ENCODE measurements around the gene SAV1.
"Not testable (repeated sequence)": the region's sequence is repeated elsewhere in the genome, so short reads cannot be mapped to it uniquely, and the experiment has no call there.

SAV1 gene

DNA sequence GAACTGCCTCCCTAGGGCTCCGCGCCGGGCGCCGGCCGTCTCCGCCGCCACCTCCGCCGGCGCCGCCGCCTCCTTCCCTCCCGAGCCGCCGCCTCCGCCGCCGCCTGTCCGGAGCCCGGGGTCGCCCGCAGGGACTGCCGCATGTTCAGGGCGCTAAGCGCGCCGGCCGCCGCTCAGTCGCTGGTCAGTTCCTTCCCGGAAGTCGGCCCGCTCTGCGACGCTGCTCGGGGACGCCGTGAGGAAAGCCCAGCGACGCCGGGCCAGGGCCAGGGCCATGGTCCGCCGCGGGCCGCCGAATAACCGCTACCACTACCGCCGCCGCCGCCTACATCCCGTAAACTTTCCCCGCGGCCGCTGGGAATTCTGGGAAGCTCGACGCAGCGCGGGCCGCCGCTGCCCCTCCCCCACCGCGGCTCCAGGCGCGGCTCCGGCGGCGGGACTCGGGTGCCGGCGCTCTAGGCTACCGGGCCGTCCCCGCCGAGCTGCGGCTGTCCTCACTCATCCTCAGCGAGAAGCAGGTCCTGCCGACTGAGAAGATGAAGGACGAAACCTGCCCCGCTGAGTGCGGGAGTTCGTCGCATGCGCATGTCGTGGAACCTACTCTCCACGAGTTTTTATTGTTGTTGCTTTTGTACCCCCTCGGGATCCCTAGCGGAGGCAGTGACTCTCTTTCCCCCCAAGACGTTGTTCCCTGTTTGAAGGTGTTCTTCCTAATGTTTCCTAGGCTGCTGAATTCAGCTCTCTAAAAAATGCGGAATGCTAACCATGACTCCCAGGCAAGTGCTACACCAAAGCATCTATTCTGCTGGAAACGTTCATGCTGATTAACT is at the start of gene SAV1:
Gene SAV1 (minus strand): TSS at position 311 of the 830 bp plus-strand sequence. CDS start 339 bp downstream, outside the sequence.
- peak; percentile 20 to 38 (median 35) for DNase-seq (ENCODE audit: low read depth in 3 of 3)

DNA sequence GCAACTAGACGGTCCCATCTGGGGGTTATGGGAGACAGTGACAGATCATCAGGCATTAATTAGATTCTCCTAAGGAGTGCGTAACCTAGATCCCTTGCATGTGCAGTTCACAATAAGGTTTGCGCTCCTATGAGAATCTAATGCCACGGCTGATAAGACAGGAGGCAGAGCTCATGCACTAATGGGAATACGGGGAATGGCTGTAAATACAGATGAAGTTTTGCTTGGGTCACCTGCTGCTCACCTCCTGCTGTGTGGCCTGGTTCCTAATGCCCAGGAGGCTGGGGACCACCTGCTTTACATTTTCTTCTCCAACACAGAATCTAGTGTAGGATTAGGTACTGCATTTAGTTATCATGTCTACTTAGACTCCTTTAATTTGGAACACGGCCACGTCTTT is 49.7 kb upstream of the SAV1 start:
- no peak for DNase-seq (ENCODE audit: low read depth in 3 of 3)

- DNase-seq (ENCODE audit: low read depth in 3 of 3): no peak
These were observed 46.5 kb upstream of the SAV1 start for GRCh38 chr14:50714450-50715073.

DNA sequence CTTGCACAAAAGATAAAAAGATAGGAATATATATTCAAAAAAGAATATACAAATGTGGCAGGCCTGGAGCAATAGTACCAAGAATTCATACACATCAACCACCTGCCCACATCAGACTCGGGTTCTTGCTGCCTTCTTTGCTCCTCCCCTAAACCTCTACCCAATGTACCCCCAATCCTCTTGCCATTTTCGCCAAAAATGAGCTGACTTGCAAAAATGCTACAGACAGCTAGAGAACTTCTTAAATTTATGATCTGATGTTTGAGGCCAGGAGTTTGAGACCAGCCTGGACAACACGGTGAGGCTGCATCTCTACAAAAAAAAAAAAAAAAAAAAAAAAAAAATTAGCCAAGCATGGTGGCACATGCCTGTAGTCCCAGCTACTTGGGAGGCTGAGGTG is 42.9 kb upstream of the SAV1 start:
- no peak for DNase-seq (ENCODE audit: low read depth in 3 of 3)

DNA sequence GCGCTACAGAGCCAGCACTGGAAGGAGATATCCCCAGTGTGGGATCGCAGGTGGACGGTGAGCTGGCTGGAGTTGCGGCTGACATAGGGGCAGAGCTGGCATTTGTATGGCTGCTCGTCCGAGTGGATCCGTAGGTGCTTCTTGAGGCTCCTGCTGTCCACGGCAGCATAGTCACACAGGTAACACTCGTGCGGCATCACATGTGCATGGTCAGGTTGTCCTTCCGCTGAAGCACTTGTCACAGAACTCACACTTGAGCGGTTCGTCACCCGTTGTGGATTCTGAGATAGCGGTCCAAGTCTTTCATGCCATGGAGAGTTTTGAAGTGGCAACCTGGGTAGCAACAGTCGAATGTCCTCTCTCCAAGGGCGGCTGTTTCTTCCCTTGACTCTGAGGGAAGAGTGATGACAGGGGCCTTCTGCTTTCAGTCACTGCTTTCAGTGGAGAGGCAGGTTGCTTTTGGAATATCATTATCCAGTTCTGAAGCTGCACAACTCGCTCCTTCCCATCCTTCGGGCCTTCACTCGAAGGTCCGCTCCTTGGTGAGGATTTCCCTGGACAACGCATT is 37.0 kb upstream of the SAV1 start:
- no peak for DNase-seq (ENCODE audit: low read depth in 3 of 3)

DNA sequence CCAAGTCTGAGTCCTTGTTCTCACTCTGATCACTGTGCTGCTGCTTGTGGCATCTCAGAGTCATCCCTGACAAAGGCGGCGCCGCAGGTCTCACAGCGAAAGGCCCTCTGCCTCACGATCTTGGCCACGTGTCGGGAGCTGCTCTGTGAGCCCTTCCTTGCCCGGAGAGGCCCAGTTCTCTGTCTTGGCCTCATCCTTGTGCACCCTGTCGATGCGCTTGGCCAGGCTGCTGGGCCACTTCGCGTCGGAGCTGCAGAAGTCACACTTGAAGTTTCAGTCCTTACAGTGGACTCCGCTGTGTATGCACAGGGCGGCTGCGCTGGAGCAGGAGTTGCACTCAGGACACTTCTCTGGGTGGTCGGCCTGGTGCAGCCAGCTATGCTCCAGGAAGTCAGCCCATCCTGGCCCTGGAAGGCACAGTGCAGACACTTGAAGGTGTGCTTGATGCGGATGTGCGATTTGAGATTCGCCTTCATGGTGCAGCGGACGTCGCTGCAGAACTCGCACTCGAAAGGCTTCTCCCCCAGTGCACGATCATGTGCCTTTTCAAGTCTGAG is 36.4 kb upstream of the SAV1 start:
- no peak for DNase-seq (ENCODE audit: low read depth in 3 of 3)

GRCh38 chr14:50697659-50698290 is 29.7 kb upstream of the SAV1 start:
- no peak for DNase-seq (ENCODE audit: low read depth in 3 of 3)

GRCh38 chr14:50694260-50694659 is 26.2 kb upstream of the SAV1 start:
- not testable (repeated sequence) for DNase-seq (ENCODE audit: low read depth in 3 of 3)

DNA sequence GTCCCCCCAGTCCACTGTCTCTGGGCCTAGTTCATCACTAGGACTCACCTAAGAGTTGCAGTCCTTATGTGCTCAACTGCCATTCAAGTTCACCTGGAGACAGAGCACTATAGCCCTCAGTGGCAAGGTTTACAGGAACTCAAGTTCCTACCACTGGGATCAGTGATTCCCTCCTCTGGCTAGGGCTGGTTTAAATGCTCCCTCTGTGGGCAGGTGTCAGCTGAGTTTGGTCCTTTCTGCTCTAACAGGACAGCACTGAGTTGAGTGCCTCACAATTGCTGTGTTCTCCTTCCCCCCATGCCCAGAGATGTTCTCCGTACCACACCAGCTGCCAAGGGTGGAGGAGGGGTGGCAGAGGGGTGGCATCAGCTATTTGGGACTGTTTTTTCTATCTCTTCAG is 20.8 kb upstream of the SAV1 start:
- DNase-seq (ENCODE audit: low read depth in 3 of 3): no peak

- DNase-seq (ENCODE audit: low read depth in 3 of 3): no peak
These were observed 11.6 kb upstream of the SAV1 start for GRCh38 chr14:50679674-50680073.

DNA sequence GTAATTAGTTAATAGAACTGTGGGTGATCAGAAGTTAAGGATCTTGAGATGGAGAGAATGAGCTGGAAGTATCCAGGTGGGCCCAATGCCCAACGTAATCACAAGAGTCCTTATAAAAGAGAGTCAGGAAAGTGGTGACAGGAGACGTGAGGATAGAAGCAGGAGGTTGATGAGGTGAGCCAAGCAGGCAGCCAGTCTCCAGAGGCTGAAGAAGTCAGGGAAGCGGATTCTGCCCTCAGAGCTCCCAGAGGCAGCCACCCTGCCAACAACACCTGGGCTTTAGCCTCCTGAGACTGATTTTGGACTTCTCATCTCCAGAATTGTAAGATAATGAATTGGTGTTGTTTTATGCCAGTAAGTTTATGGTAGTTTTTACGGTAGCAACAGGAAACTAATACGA is 10.1 kb upstream of the SAV1 start:
- DNase-seq (ENCODE audit: low read depth in 3 of 3): no peak

GRCh38 chr14:50677527-50678063 is 9.5 kb upstream of the SAV1 start:
- DNase-seq (ENCODE audit: low read depth in 3 of 3): no peak

DNA sequence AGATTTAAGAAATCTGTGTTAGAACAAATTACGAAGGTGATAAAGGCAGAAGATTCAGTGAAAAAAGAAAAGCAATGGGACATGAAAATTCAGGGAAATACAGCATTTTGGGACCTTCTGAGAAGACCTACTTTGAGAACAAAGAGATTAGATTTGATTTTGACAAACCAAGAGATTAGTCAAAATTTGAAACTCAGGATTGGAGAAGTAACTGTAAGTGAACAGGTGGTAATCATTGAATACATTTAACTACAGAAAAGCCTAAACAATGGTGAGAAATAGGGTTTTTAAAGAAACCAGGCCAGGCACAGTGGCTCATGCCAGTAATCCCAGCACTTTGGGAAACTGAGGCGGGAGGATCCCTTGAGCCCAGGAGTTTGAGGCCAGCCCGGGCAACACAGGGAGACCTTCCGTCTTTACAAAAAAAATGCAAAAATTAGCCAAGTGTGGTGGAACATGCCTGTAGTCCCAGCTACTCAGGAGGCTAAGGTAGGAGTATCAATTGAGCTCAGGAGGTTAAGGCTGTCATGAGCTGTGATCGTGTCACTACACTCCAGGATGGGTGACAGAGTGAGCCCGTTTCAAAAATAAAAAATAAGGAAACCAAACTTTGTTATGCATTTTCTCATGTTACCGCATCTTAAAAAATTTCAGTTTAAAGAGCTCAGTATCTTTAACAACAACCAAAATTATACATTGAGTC is 8.9 kb upstream of the SAV1 start:
- no peak for DNase-seq (ENCODE audit: low read depth in 3 of 3)

DNA sequence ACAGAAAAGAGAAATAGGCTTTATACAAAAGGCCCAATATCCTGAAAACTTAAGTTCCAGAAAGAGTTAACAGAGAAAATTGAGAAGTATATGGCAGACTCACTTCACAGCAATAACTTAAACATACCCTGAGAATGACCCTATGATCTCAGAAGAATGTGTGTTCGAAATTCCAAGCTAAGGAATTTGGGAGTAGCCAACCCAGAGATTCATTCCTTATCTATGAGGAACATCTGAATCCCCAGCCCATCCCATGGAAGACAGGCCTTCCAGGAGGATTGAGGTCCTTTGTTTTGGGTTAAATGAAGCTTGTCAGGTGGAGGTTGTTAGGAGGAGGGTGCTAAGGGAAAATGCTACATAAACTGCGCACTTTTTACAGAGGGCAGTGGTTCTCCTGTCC is 7.5 kb upstream of the SAV1 start:
- DNase-seq (ENCODE audit: low read depth in 3 of 3): no peak

DNA sequence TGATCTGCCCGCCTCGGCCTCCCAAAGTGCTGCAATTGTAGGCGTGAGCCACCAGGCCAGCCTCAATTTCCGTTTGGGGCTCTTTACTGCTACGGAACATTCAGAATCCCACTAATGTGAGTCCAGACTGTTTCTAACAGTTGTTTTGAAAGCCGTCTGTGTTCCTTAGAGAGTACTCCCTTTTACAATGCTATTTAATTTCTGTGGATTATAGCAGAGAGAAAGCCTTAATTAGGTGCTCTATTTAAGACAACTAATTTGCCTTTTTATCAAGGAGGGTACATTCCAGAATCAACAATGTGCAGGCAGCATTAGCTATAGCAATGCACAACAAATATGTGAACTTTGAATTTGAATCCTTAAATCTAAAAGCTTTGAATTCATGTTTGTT is 2.8 kb upstream of the SAV1 start:
- DNase-seq (ENCODE audit: low read depth in 3 of 3): no peak

- DNase-seq (ENCODE audit: low read depth in 3 of 3): no peak
These were observed 2.2 kb upstream of the SAV1 start for GRCh38 chr14:50670196-50670865.

- DNase-seq (ENCODE audit: low read depth in 3 of 3): no peak
These were observed 1.4 kb upstream of the SAV1 start for GRCh38 chr14:50669441-50669986.

- no peak for DNase-seq (ENCODE audit: low read depth in 3 of 3)
These were observed 679 bp upstream of the SAV1 start for GRCh38 chr14:50668826-50669143.

DNA sequence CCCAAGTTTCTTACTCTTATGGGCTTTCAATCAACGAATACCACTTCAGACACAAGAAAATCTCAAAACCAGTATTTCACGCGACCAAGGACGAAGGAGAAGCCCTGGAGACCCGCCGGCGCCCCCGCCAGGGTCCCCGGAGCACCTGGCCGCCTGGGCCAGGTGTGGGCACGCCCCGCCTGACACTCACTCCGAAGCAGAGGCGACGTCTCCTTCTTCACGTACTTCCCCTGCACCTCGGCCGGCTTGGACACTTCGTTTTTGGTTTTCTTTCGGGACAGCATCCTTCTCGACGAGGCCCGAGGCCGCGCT is 466 bp downstream of the SAV1 start:
- DNase-seq (ENCODE audit: low read depth in 3 of 3): peak in 2 of 3 donors; percentile 2 to 20

GRCh38 chr14:50666772-50667683 is 1.1 kb downstream of the SAV1 start:
- DNase-seq (ENCODE audit: low read depth in 3 of 3): peak in 1 of 3 donors; percentile 12
